K562 treated with DMSO at 1 percent for 24 hours (cell line): ENCODE results near the gene TNNC2. TPM values are rescaled to one million over a fixed set of nuclear protein-coding genes. Genes with fewer than 3 reads are reported as not detected.

Source experiments
- total RNA-seq: library from RNA; unstranded; fragments of 300-600 nt; gene quantifications from 2 replicates; pipeline ENCODE4 v1.2.3, GENCODE V29; 2022; ENCODE audit warnings: low read depth; ENCODE audit not compliant: insufficient read depth

The TNNC2 gene
- total RNA-seq, result 0.63 TPM in 1 of 2 replicates, not detected in the other

DNA sequence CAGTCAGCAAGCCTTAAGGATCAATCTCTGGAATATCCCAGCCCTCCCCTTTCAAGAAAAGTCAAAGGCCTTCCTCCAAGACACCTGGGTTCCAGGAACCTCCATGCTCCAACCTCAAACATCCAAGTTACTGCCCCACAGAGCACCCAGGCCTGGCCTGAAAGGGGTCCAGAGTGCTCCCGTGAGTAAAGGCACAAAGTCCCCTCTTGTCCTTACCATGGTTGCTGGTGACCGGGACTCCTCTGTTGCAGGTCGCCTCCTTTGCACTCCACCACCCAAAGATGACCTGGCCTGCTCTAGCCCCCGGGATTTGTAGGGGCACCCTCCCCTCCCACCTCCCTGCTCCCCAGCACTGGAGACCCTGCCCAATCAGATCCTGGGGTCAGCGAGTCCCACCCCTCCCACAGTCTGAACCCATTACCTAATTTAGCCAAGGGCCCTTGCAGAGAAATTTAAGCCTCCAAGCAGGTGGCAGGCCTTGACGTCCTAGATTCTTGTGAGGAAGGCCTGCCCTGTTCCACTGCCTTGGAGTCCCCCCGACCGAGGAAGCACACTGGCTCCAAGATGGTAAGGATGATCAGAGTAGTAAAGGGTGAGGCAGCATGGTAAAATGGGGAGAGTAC lies at the start of gene TNNC2:
Gene TNNC2 (minus strand): TSS at position 283 of the 623 bp plus-strand sequence. CDS start 64 bp downstream, at position 219.

GRCh38 chr20:45857114-45857881 lies 30.2 kb upstream of the TNNC2 start, which contains the start of the genes ACOT8 and ZSWIM3:
Gene ACOT8 (minus strand): TSS chr20:45857392. CDS start chr20:45857315, 77 bp downstream.
Gene ZSWIM3 (plus strand): TSS chr20:45857614. CDS start chr20:45857826, 212 bp downstream.

GRCh38 chr20:45833030-45833882 lies 6.1 kb upstream of the TNNC2 start, which contains the start of gene SNX21:
Gene SNX21 (plus strand): TSS chr20:45833799. CDS start chr20:45833920, 121 bp downstream.

DNA sequence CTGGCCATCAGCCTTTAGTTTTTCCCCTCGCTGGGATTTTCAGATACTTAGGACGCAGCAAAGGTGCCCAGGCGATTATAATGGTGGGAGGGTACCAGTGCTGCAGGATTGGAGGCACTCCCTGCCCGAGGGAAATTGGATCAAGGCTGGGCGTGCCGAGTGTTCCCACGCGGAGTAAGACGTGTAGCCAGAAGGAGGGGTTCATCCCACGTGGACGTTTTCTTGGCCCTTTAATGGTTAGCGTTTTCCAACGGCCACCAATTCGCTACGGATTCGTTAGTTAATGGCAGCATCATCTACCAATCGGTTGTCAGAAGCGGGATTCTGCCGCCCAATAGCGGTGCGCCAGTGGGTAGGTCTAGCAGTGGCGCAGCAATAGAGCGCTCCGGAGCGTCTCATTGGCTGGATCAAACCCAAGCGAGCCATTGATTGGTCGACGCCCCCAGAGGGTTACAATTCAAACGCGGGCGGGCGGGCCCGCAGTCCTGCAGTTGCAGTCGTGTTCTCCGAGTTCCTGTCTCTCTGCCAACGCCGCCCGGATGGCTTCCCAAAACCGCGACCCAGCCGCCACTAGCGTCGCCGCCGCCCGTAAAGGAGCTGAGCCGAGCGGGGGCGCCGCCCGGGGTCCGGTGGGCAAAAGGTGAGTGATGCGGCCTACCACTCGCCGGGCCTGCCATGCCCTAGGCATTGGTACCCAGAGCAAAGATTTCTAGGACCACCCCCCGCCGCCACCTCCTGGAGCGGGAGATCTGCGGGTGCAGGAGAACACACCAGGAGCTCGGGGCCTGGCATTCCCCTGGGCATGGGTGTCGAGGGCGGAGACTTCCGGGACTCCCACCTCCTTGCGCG lies 14.7 kb downstream of the TNNC2 start, which contains the start of gene UBE2C:
Gene UBE2C (plus strand): TSS at position 488 of the 849 bp plus-strand sequence. CDS start 52 bp downstream, at position 540.

Other genes starting within 250 kb of the TNNC2 start
- gene WFDC8, start 248.0 kb downstream of the TNNC2 start, total RNA-seq, result not detected in 2 replicates
- gene WFDC10A, start 197.6 kb downstream of the TNNC2 start, total RNA-seq, result not detected in 2 replicates
- not detected in 2 replicates for gene WFDC9, start 196.0 kb downstream of the TNNC2 start, total RNA-seq
- not detected in 2 replicates for gene WFDC11, start 157.1 kb downstream of the TNNC2 start, total RNA-seq
- gene WFDC13, start 125.3 kb downstream of the TNNC2 start, total RNA-seq, result not detected in 2 replicates
- not detected in 2 replicates for gene WFDC10B, start 122.3 kb downstream of the TNNC2 start, total RNA-seq
- gene SPINT4, start 105.0 kb downstream of the TNNC2 start, total RNA-seq, result not detected in 2 replicates
- gene WFDC3, start 35.4 kb downstream of the TNNC2 start, total RNA-seq, result not detected in 2 replicates
- gene DNTTIP1, start 35.4 kb downstream of the TNNC2 start, total RNA-seq, result 43.2 and 49.6 TPM in 2 replicates
- 1.1 and 1.4 TPM in 2 replicates for gene UBE2C, start 14.7 kb downstream of the TNNC2 start, total RNA-seq
- gene SNX21, start 6.5 kb upstream of the TNNC2 start, total RNA-seq, result 4.5 and 9.1 TPM in 2 replicates
- 79.1 and 83.5 TPM in 2 replicates for gene ACOT8, start 30.1 kb upstream of the TNNC2 start, total RNA-seq
- gene ZSWIM3, start 30.3 kb upstream of the TNNC2 start, total RNA-seq, result 6.3 and 7.3 TPM in 2 replicates
- gene ZSWIM1, start 53.9 kb upstream of the TNNC2 start, total RNA-seq, result 14.3 and 14.4 TPM in 2 replicates
- gene SPATA25, start 60.3 kb upstream of the TNNC2 start, total RNA-seq, result 1.8 TPM in 2 replicates
- 5.7 and 6.2 TPM in 2 replicates for gene NEURL2, start 63.9 kb upstream of the TNNC2 start, total RNA-seq
- 89.9 and 90.0 TPM in 2 replicates for gene CTSA, start 64.0 kb upstream of the TNNC2 start, total RNA-seq
- gene PLTP, start 84.8 kb upstream of the TNNC2 start, total RNA-seq, result 25.1 and 27.9 TPM in 2 replicates
- 34.6 and 41.6 TPM in 2 replicates for gene PCIF1, start 107.4 kb upstream of the TNNC2 start, total RNA-seq
- 12.7 and 16.1 TPM in 2 replicates for gene ZNF335, start 144.9 kb upstream of the TNNC2 start, total RNA-seq
- 0.29 TPM in 1 of 2 replicates, not detected in the other for gene MMP9, start 181.6 kb upstream of the TNNC2 start, total RNA-seq
- 16.6 and 17.4 TPM in 2 replicates for gene SLC12A5, start 201.9 kb upstream of the TNNC2 start, total RNA-seq